Neural progenitor cell (in vitro differentiated cells): ENCODE measurements around the gene CERK.

Source experiments
- EZH2phosphoT487 ChIP-seq: fragments of 200-600 bp; sonication (generic); IDR thresholded peaks from 2 replicates; pipeline ENCODE4 v1.6.1; 2017; ENCODE audit warnings: antibody characterized with exemption
- TF ChIP-seq, protein P1 (sequence below): fragments of 200-600 bp; sonication (generic); IDR thresholded peaks from 2 replicates; pipeline ENCODE4 v1.5.1; 2017; ENCODE audit warnings: antibody characterized with exemption, mild to moderate bottlenecking

DNA sequence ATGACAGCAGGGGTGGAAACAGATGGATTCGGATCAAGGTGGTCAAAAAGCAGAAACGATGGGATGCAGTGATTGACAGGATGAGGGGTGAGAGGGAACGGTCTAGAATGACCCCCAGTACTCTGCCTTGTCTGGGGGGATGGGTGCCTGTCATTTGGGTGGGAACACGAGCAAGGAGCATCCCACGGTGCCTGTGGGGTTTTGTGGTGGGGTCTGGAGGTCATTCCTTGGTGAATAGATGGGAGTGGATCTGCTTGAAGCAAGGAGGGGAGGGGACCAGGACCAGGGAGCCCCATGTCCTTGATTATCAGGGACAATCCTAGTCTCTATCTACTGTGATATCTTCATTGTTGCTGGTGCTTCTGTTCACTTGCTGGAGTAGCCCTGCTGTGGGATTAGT is 8.1 kb upstream of the CERK start:
- TF ChIP-seq, protein P1, sequence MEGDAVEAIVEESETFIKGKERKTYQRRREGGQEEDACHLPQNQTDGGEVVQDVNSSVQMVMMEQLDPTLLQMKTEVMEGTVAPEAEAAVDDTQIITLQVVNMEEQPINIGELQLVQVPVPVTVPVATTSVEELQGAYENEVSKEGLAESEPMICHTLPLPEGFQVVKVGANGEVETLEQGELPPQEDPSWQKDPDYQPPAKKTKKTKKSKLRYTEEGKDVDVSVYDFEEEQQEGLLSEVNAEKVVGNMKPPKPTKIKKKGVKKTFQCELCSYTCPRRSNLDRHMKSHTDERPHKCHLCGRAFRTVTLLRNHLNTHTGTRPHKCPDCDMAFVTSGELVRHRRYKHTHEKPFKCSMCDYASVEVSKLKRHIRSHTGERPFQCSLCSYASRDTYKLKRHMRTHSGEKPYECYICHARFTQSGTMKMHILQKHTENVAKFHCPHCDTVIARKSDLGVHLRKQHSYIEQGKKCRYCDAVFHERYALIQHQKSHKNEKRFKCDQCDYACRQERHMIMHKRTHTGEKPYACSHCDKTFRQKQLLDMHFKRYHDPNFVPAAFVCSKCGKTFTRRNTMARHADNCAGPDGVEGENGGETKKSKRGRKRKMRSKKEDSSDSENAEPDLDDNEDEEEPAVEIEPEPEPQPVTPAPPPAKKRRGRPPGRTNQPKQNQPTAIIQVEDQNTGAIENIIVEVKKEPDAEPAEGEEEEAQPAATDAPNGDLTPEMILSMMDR, result no peak
- TF ChIP-seq EZH2phosphoT487, result no peak
